ENCODE results near the gene BCL2L13. TPM values are rescaled to one million over a fixed set of nuclear protein-coding genes. Genes with fewer than 3 reads are reported as not detected.
"Not testable (repeated sequence)": the region's sequence is repeated elsewhere in the genome, so short reads cannot be mapped to it uniquely, and the experiment has no call there.

The BCL2L13 gene
- total RNA-seq, 1 donor, result 25.9 TPM

DNA sequence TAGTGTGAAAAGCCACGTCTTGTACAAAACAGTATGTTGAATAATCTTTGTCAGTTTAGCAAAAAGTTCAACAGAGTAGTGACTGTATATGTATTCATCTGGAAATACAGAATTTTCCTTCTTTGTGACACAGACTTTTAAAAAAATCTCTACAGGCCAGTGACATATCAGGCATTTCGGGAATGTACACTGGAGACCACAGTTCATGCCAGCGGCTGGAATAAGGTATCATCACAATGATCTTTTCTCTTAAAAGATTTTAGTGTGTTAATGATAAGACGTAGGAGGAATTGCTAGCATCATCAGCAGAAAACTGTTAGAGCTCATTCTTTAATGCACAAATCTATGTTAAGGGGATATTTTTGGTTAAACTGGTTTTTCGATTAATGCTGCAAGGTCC is 57.4 kb downstream of the BCL2L13 start:
- no peaks in the 10 kb centered on the region for H3K27me3 ChIP-seq (ENCODE audit: insufficient read depth, low read length)
- H3K4me1 ChIP-seq (ENCODE audit: insufficient read depth, low read length), result peaks cover 32% of the 10 kb centered on the region
- H3K4me3 ChIP-seq (ENCODE audit: low read length), result no peak overlapping the region
- H3K9me3 ChIP-seq (ENCODE audit: low read depth, low read length), result no peaks in the 10 kb centered on the region

DNA sequence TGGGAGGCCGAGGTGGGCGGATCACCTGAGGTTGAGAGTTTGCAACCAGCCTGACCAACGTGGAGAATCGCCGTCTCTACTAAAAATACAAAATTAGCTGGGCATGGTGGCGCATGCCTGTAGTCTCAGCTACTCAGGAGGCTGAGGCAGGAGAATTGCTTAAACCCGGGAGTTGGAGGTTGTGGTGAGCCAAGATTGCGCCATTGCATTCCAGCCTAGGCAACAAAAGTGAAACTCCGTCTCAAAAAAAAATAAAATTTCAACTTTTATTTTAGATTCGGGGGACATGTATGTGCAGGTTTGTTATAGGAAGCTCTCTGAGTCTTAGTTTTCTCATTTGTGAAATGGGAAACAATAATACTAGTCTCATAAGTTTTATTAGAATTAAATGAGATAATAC is 58.6 kb downstream of the BCL2L13 start:
- not testable (repeated sequence) for H3K27me3 ChIP-seq (ENCODE audit: insufficient read depth, low read length); H3K4me3 ChIP-seq (ENCODE audit: low read length)
- peaks cover 32% of the 10 kb centered on the region for H3K4me1 ChIP-seq (ENCODE audit: insufficient read depth, low read length)

DNA sequence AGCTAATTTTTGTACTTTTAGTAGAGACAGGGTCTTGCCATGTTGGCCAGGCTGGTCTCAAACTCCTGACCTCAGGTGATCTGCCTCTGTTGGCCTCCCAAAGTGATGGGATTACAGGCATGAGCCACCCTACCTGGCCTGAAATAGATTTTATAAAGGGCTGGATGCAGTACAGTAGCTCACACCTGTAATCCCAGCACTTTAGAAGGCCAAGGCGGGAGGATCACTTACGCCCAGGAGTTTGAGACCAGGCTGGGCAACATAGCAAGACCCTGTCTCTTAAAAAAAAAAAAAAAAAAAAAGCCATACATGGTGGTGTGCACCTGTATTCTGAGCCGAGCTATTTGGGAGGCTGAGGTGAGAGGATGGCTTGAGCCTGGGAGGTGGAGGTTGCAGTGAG is 59.7 kb downstream of the BCL2L13 start:
- peaks cover 32% of the 10 kb centered on the region for H3K4me1 ChIP-seq (ENCODE audit: insufficient read depth, low read length)
- not testable (repeated sequence) for H3K4me3 ChIP-seq (ENCODE audit: low read length); H3K9me3 ChIP-seq (ENCODE audit: low read depth, low read length); H3K27me3 ChIP-seq (ENCODE audit: insufficient read depth, low read length)

More for the DNA sequence above, 58.6 kb downstream of the BCL2L13 start:
- not testable (repeated sequence) for H3K9me3 ChIP-seq (ENCODE audit: low read depth, low read length)

DNA sequence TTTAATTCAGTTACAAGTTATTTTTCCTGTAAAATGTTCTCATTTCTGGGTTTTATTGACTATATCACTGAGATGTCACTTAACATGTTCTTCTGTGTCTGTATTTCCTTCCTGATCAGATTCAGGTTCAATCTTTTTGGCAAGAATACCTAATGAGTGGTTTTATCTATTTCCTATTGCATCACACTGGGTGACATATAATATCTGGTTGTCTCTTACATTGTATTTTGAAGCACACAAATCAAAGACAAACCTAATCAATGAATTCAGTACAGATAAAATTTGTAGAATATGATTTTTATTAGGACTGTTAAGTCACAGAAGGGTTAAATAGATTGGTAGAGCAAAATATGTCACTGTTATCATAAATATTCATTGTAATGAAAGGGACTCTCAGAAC is 60.4 kb downstream of the BCL2L13 start:
- no peaks in the 10 kb centered on the region for H3K27me3 ChIP-seq (ENCODE audit: insufficient read depth, low read length)
- no peak overlapping the region for H3K4me3 ChIP-seq (ENCODE audit: low read length)
- peaks cover 32% of the 10 kb centered on the region for H3K4me1 ChIP-seq (ENCODE audit: insufficient read depth, low read length)
- H3K9me3 ChIP-seq (ENCODE audit: low read depth, low read length), result no peaks in the 10 kb centered on the region

DNA sequence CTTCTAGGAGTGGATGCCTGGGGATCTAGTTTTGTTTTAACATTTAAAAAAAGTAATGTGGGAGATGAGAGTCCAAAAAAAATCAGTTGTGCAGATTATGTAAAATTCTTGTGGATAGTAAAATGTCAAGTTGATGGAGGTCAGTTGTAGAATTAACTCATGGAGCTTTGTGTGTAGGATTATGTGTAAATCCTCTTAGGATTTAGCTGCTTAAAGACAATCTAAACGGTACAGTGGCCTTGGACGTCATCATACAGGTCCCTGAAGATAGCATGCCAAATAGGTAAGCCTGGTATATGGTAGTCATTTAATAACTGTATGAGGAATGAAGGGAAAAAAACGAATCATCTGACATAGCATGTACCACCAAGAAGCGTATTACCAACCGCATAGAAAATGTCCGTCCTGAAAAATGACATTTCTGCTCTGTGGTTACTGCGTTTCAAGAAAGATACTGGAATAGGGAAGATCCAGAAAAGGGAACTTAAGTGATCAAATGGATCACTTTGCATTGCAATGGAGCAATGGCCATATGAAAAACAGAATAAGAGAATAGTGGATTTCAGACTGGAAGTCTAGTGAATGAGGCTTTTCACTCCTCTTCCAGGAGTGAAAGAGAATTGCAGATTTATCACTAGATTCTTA is 61.3 kb downstream of the BCL2L13 start:
- Histone ChIP-seq H3K4me1 (ENCODE audit: insufficient read depth, low read length) (peaks cover 30% of the 10 kb centered on the region), H3K9me3 (ENCODE audit: low read depth, low read length) (no peaks in the 10 kb centered on the region), H3K4me3 (ENCODE audit: low read length) (no peak overlapping the region), H3K27me3 (ENCODE audit: insufficient read depth, low read length) (no peaks in the 10 kb centered on the region)

DNA sequence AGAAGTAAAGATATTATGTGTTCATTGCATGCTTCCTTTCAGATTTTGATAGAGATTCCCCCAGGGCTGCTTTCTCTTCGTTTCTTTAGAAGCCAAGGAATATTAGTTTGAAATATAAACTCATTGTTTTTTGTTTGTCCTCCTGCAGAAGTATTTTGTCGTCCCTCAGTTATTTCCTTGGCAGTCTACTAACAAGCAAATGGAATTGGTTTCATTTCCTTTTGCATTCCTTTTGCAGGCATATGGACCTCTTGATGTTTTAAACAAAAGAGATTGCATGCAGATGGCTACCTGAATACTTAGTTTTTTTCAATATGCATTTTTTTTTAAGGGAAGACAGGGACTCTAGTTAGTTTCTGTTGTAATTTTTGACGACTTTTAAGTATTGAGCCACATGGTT is 62.2 kb downstream of the BCL2L13 start:
- Histone ChIP-seq H3K4me3 (ENCODE audit: low read length) (no peak overlapping the region), H3K27me3 (ENCODE audit: insufficient read depth, low read length) (no peaks in the 10 kb centered on the region), H3K4me1 (ENCODE audit: insufficient read depth, low read length) (peaks cover 31% of the 10 kb centered on the region)

DNA sequence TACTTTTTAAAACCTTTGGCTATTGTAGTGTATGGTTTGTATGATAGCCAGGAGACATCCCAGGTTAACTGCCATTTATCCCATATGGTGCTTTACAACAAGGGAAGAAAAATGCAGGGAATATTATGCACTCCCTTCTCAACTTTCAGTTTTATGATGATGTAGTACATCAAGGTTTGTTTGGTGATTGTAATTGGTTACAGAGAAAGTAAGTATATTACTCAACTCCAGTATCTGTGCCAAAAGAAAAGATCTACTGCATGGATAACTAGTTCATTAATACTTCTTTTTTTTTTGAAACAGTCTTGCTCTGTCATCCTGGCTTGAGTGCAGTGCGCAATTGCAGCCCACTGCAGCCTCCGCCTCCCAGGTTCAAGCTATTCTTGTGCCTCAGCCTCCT is 65.3 kb downstream of the BCL2L13 start:
- Histone ChIP-seq H3K4me3 (ENCODE audit: low read length) (no peak overlapping the region), H3K4me1 (ENCODE audit: insufficient read depth, low read length) (peaks cover 37% of the 10 kb centered on the region), H3K27me3 (ENCODE audit: insufficient read depth, low read length) (no peaks in the 10 kb centered on the region), H3K9me3 (ENCODE audit: low read depth, low read length) (no peaks in the 10 kb centered on the region)

More for the DNA sequence above, 62.2 kb downstream of the BCL2L13 start:
- H3K9me3 ChIP-seq (ENCODE audit: low read depth, low read length), result no peaks in the 10 kb centered on the region

DNA sequence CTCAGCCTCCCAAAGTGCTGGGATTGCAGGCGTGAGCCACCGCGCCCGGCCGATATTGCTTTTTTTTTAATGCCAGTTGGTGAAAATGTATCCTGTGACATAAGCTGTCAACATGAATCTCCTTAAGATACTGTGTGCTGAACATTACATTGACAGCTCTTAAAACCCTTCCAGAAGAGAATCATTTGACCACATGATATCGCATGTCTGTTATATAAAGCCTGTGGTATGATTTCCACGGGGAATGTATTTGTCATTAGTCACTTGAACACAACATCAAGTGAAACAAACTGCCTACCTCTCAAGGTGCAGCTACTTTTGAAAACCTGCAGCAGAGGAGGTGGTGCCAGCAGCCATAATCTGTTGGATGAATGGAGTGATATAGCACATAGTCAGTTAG is 67.0 kb downstream of the BCL2L13 start:
- no peaks in the 10 kb centered on the region for H3K9me3 ChIP-seq (ENCODE audit: low read depth, low read length)
- no peak overlapping the region for H3K4me3 ChIP-seq (ENCODE audit: low read length)
- H3K27me3 ChIP-seq (ENCODE audit: insufficient read depth, low read length), result no peaks in the 10 kb centered on the region
- H3K4me1 ChIP-seq (ENCODE audit: insufficient read depth, low read length), result peaks cover 26% of the 10 kb centered on the region

DNA sequence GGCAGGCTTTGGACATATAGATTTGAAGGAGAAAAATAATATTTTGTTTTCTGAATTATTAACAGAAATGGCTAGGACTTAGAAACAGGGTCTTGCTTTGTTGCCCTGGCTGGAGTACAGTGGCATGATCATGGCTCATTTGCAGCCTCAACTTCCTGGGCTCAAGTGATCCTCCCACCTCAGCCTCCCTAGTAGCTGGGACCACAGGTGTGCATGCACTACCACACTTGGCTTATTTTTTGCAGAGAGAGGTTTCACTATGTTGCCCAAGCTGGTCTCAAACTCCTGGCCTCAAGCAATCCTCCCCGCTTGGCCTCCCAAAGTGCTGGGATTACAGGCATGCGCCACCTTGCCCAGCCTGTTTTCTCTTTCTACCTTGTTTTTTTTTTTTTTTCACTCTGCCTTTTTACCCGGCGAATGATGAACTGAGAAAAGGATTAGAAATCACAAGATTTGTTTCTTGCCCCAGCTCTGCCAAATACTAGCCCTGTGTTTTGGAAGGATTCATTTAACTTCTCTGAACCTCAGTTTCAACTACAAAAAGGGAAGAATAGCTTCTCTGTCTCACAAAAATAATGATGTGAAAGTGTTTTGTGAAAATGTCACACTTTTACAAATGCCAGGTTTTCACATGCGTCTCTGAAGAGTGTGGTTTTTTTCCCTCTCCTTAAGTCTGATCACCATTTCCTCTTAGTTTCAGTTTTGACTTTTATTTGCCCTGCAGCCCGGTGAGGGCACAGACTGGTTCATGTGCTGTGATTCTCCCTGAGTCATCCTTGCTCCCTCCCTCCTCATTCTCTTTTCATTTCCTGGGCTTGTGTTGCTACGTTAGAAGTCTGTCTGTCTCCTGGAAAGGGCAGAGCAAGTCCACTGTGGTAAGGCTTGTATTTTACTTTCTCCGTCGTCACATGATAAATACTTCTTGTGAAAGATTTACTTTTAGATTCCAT is 67.7 kb downstream of the BCL2L13 start:
- Histone ChIP-seq H3K4me3 (ENCODE audit: low read length) (peak overlapping the region; percentile 20), H3K27me3 (ENCODE audit: insufficient read depth, low read length) (no peaks in the 10 kb centered on the region), H3K4me1 (ENCODE audit: insufficient read depth, low read length) (peaks cover 22% of the 10 kb centered on the region), H3K9me3 (ENCODE audit: low read depth, low read length) (no peaks in the 10 kb centered on the region)

DNA sequence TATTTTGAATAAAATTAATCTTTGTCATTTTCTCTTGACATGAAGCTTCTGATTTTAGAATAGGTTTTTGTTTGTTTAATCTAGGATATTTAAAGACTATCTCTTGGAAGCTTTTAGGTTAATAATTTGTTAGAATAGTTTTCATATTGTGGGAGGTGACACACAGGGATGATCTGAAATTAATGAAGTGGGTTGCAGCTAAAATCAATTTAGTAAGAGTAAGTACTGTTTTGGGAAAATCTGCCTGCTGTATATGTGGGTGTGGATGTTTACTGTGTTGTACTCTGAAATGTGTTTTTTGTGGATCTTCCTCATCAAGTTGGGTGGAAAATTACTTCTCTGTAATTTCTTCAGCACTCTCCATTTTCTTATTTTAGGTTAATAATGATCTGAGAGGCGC is 68.4 kb downstream of the BCL2L13 start:
- H3K4me1 ChIP-seq (ENCODE audit: insufficient read depth, low read length), result peaks cover 22% of the 10 kb centered on the region
- H3K4me3 ChIP-seq (ENCODE audit: low read length), result no peak overlapping the region
- H3K27me3 ChIP-seq (ENCODE audit: insufficient read depth, low read length), result no peaks in the 10 kb centered on the region
- H3K9me3 ChIP-seq (ENCODE audit: low read depth, low read length), result no peaks in the 10 kb centered on the region

DNA sequence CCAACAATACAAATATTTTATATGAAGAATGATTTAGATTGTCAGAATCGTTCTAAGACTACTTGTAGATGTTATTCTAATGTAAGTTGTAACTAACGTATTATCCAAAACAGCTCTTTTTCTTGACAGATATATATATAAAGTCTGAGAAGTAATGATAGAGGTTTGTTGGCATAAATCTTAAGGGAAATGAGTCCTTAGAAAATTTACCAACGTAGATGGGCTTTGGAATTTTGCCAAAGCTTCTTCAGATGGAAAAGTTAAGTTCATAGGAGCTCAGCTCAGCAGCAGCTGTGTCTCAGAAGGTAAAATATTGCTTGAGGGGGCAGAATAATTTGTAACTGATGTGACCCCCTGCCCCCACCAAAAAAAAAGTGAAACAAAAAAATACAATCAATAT is 69.0 kb downstream of the BCL2L13 start:
- peaks cover 22% of the 10 kb centered on the region for H3K4me1 ChIP-seq (ENCODE audit: insufficient read depth, low read length)
- no peaks in the 10 kb centered on the region for H3K9me3 ChIP-seq (ENCODE audit: low read depth, low read length)
- H3K4me3 ChIP-seq (ENCODE audit: low read length), result no peak overlapping the region
- no peaks in the 10 kb centered on the region for H3K27me3 ChIP-seq (ENCODE audit: insufficient read depth, low read length)

DNA sequence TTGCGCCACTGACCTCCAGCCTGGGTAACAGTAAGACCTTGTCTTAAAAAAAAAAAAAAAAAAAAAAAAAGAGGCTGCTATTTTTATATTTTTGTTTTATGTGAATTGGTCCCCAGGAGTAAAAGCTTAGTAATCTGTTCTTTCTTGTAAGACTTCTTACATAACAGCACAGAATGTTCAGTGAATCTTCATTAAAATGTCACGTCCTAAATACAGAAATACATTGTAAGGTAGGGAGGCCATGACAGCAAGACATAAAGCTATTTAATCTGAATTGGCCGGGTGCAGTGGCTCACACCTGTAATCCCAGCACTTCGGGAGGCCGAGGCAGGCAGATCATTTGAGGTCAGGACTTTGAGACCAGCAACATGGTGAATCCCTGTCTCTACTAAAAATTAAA is 71.5 kb downstream of the BCL2L13 start:
- no peaks in the 10 kb centered on the region for H3K27me3 ChIP-seq (ENCODE audit: insufficient read depth, low read length)
- no peaks in the 10 kb centered on the region for H3K9me3 ChIP-seq (ENCODE audit: low read depth, low read length)
- peaks cover 22% of the 10 kb centered on the region for H3K4me1 ChIP-seq (ENCODE audit: insufficient read depth, low read length)
- no peak overlapping the region for H3K4me3 ChIP-seq (ENCODE audit: low read length)

DNA sequence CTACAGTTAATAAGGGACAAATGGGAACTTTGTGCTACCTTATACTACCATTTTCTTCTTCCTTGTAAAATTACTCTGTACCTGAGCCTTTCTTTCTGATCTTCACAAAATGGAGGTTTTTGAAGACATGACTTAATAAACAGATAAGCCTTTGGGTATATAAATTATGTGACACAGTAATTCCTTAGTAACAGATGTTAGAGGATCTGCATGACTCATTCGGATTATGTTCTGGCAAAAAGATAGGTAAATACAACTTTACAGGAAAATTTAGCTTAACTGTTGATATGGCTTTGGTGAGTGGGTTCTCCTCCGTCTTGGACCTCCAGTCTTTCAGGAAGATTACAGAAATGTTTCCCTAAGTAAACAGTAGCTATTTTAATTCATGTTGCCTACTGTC is 73.9 kb downstream of the BCL2L13 start:
- H3K9me3 ChIP-seq (ENCODE audit: low read depth, low read length), result no peaks in the 10 kb centered on the region
- H3K4me3 ChIP-seq (ENCODE audit: low read length), result no peak overlapping the region
- H3K27me3 ChIP-seq (ENCODE audit: insufficient read depth, low read length), result no peaks in the 10 kb centered on the region
- peaks cover 4% of the 10 kb centered on the region for H3K4me1 ChIP-seq (ENCODE audit: insufficient read depth, low read length)

DNA sequence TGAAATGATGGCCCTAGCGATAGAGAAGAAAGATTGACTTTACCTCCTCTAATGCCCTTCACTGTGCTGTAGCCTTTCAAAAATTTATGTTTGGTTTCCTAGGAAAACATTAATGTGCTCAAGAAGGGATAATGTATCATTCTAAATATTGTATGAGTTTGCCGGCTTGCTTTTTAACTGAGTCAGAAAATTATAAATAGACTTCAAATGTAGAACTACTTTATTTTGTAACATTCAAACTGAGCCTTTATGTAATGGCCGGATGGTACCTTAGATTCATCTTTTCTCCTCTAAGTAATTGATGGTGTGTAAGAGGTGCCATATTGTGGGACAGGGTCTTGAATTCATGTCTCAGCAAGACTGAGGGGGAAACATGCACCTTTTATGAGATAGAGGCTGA is 78.0 kb downstream of the BCL2L13 start:
- no peak overlapping the region for H3K4me3 ChIP-seq (ENCODE audit: low read length)
- no peaks in the 10 kb centered on the region for H3K27me3 ChIP-seq (ENCODE audit: insufficient read depth, low read length)
- no peaks in the 10 kb centered on the region for H3K9me3 ChIP-seq (ENCODE audit: low read depth, low read length)
- H3K4me1 ChIP-seq (ENCODE audit: insufficient read depth, low read length), result no peaks in the 10 kb centered on the region

DNA sequence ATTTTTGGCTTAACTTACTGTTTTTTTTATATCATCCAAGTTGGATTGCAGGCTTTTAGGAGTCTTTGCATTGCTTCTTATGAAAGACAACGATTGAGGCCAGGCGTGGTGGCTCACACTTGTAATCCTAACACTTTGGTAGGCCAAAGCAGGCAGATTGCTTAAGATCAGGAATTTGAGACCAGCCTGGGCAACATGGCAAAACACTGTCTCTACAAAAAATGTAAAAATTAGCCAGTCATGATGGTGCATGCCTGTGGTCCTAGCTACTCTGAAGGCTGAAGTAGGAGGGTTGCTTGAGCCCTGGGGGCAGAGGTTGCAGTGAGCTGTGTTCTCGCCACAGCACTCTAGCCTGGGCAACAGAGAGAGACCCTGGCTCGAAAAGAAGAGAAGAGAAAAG is 79.2 kb downstream of the BCL2L13 start:
- Histone ChIP-seq H3K4me1 (ENCODE audit: insufficient read depth, low read length) (no peaks in the 10 kb centered on the region), H3K4me3 (ENCODE audit: low read length) (no peak overlapping the region), H3K27me3 (ENCODE audit: insufficient read depth, low read length) (no peaks in the 10 kb centered on the region), H3K9me3 (ENCODE audit: low read depth, low read length) (no peaks in the 10 kb centered on the region)

DNA sequence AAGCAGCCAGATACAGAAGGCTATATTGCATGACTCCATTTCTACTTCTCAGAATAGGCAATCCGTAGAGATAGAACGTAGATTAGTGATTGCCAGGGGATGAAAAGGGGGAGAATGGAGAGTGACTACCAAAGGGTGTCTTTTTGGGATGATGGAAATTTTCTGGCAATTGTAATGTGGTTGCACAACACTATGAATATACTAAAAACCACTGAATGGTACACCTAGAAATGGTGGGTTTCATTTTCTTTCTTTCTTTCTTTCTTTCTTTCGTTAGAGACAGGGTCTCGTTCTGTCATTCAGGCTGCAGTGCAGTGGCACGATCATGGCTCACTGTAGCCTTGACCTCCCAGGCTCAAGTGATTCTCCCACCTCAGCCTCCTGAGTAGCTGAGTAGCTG is 81.4 kb downstream of the BCL2L13 start:
- H3K4me3 ChIP-seq (ENCODE audit: low read length), result no peak overlapping the region
- no peaks in the 10 kb centered on the region for H3K4me1 ChIP-seq (ENCODE audit: insufficient read depth, low read length)
- H3K27me3 ChIP-seq (ENCODE audit: insufficient read depth, low read length), result no peaks in the 10 kb centered on the region
- H3K9me3 ChIP-seq (ENCODE audit: low read depth, low read length), result no peaks in the 10 kb centered on the region
